Kidney glomerular epithelial cell (primary cell): ENCODE results near the gene SLC17A2.
A peak's percentile ranks its signal among the peaks of the same experiment; 100 is the strongest.

Experiments used
- DNase-seq: peaks from one replicate; lab custom pipeline; 2025; lab: John Stamatoyannopoulos, UW

SLC17A2 gene, protein sequence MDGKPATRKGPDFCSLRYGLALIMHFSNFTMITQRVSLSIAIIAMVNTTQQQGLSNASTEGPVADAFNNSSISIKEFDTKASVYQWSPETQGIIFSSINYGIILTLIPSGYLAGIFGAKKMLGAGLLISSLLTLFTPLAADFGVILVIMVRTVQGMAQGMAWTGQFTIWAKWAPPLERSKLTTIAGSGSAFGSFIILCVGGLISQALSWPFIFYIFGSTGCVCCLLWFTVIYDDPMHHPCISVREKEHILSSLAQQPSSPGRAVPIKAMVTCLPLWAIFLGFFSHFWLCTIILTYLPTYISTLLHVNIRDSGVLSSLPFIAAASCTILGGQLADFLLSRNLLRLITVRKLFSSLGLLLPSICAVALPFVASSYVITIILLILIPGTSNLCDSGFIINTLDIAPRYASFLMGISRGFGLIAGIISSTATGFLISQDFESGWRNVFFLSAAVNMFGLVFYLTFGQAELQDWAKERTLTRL

DNA sequence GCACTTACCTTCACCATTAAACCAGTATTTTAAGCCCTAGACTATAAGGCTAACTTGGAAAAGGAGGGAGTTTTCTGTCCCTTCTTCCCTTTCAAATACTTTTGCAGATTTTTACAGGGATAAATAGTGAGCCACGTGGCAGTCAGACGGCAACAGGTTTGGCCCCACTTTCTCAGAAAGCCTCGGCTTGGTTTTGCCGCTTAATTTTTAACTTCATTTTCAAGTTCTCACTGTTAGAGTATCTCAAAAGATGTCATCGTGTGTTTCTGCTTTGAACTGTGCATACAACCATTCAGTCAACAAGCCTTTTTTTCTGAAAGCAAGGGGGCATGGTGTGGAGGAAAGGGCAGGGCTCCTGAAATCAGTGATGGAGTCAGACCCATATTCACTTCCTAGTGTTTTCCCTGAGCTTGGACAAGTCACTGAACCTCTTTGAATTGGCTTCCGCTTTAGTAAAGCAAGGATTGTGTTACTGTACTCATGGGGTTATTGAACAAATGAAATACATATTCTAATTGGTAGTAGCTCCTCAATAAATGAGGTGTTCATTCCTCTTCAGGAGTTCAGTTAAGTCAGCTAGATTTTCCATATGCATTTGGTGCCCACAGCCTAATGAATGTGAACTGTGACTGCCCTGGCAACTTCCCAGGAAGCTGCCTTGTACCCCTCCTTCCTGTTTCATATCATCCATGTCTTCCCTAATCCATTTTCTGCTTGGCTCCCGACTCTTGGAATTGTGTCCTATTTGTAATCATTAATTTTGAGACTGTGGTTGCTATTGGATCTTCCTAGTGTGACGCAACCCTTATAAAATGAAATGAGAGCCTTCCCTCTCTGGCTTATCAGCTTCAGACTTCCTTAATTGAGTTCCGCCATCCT lies at the start of gene SLC17A2:
Gene SLC17A2 (minus strand): TSS at position 160 of the 879 bp plus-strand sequence. CDS start 4,895 bp downstream, outside the sequence.
- no peak for DNase-seq

DNA sequence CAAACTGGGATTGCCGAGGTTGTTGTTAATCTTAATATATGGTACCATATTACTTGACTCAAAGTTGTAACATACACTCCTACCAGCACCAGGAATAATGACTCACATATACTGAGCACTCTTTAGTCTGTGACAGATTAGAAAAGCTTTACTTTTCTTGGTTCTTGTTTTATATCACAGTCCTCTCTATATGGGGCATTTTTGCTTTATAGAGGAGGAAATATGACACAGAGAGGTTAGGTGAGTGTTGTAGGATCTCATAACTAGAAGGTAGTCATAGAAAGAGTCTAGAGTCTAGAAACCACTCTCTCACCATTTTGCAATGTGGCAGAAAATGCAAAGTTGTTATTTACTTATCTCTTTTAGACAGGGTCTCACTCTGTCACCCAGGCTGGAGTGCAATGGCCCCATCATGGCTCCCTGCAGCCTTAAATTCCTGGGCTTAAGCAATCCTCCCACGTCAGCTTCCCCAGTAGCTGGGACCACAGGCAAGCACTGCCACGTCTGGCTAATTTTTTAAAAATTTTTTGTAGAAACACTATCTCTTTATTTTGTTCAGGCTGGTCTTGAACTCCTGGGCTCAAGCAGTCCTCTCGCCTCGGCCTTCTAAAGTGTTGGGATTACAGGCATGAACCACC lies 45.6 kb upstream of the SLC17A2 start:
- DNase-seq = no peak

DNA sequence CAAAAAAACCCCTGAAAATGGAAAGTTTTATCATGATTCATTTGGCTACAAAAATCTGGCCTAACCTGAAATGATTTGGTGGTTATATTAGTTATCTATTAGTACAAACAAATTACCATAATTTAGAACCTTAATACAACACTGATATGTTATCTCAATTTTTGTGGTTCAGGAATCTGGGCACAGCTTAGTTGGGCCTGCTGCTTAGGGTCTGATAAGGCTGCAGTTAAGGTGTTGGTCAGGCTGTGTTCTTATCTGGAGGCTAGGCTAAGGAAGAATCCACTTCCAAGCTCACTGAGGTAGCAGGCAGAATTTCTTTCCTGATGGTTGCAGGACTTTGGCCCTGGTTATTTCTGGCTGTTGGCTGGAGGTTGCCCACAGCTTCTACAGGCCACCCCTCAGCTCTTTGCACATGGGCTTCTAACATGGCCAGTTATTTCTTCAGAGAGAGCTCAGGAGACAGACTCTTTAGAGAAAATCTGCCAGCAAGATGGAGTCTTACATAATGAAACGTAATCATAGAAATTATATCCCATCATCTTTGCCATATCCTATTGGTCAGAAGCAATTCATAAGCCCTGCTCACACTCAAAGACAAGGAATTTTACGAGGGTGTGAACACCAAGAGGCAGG lies 43.5 kb upstream of the SLC17A2 start:
- DNase-seq = no peak

- no peak for DNase-seq
These were observed 42.4 kb upstream of the SLC17A2 start for GRCh38 chr6:25972902-25973301.

DNA sequence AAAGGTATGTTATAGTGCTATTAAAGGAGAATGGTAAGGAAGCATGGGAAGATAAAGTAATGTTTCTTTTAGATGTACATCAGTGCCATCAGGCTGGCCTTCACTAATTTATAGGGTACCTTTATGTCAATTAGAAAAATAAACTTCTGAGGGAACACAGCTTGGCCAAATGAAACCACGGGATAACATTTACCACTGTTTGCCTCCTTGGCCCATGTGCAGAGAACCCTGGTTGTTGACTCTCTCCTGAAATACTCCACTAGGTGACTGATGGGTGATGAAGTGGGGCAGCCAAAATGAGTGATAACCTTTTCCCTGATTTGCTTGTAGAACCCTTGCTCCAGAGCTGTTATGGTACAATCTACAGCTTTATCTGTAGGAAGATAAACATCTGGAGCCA lies 41.6 kb upstream of the SLC17A2 start:
- DNase-seq = no peak

GRCh38 chr6:25971187-25971821 lies 40.8 kb upstream of the SLC17A2 start:
- DNase-seq = peak; percentile 99

DNA sequence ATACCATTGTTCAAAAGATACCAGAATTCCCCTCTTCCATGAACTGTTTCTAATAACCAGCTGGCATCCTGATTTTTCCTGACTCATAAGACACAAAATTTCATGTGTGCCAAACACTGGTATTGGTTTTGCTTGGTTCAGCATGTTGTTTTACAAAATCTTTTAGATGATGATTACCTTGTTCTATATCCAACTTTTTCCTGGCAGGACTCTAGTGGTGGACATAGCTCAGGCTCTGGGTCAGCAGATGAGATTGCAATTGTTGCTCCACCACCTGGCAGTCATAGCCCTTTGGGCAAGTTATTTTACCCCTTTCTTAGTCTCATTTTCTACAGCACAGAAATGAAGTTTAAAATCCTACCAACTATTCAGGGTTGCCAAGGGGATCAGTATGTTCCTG lies 38.3 kb upstream of the SLC17A2 start:
- DNase-seq = no peak

GRCh38 chr6:25966711-25967110 lies 36.2 kb upstream of the SLC17A2 start:
- no peak for DNase-seq

DNA sequence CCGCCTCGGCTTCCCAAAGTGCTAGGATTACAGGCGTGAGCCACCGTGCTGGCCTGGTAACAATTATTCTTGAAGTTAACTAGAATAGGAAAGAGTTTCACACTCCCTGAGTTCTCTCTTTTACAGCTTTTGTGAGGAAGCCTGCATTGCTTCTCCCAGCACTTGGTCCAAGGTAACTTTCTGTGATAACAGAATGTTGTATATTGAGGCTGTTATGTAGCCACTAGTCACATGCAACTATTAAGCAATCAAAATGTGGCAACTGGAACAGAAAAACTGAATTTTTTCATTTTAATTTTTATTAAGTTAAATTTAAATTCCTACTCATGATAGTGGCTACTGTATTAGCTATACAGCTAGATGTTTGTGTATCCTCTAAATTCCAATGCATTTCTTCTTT lies 34.6 kb upstream of the SLC17A2 start:
- DNase-seq = no peak

DNA sequence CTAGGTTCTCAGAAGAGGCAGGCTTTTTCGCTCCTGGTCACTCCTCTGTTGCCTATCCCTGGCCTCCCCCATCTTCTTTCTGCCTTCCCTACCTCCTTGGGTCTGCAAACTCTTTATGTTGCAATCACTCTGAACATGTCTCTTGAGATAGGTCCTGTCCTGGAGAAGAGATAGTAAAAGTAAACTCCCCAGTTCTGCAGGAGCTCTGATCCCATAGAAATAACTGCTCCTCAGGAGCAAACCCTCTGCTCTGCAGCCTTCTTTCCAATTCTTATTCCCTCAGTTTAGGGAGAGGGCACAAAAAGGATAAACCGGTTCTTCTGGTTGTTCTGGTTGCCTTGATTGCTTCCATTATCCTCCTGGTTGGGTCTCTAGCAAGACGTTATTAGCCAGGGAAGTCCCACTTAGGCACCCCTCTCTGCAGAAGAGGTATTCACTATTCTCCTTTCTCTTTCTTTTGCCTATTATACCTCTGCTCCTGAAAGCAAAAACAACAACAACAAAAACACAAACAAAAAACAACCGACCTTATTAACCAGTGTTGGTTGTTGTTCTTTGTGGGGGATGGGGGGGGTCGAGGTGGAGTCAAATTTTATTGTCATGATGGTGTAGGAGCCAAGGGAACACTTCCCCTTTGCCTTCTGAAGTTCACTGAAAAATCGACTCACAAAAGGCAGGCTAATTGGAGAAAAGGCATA lies 33.1 kb upstream of the SLC17A2 start:
- no peak for DNase-seq

DNA sequence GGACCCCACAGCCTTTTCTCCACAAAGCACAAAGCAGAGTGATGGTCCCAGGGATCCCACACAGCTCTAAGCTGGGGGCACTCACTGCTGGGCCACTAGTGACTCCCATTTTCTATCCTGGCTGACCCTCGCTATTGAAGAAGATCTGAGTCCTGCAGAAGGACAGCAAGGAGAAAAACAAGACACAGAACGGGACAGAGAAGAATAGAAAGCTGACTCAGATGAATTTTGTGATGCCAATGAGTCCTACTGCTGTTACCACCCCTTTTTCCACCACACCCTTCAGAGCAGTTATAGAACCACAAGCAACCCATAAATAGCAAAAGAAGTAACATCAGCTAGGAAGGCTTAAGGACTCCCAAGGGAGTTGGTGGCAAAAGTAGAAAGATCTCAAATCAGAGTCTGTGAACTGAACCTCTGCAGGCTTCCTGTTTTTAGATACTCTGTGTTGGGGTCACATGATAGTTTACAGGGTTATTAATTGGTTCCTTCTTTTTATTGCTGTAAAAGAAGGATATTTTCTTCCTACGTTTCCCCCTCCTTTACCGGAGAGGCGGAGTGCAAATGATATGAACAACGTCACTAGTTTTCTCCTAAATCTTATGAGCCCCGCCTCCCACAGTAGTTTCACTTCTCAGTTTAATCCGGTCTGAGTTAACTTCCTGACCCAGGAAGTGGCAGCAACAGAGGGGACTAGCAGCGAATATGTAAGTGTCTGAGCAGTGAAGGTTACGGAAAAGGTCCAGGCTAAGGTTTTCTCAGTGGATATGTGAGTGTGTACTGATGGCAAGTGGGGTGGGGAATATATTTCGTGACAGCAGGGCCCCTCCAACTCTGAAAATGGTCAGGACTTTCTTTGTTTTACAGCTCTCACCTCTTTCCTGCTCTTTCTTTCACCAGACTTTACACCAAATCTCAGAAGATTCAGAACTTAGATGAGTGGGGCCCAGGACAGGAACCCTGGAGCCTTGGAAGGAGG lies 31.9 kb upstream of the SLC17A2 start, which contains the start of gene TRIM38:
Gene TRIM38 (plus strand): TSS at position 654 of the 979 bp plus-strand sequence. CDS start 3,721 bp downstream, outside the sequence.
- DNase-seq = peak; percentile 79

DNA sequence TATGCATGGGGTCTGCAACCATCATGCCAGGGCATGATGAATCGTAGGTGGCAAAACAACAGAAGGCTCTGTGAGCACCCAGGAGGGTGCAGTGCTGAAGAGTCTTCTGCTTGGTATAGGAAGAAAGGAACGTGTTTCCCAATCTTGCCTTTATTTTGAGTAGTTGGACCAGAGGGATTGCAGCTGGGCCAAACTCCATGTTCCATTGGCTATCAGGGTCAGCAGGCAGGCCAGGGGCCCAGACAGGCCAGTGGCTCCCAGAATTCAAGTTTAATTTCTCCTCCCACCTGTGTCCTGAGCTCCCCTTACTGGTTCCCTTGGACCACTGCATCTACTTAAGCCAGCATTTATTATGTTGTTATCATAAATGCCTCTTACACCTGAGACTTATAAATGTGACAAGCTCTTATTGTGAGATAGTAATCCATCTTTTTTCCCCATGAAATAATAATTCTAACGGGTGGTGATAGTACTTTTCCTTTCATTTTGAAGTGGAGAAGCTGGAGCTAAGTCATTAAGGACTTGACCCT lies 31.2 kb upstream of the SLC17A2 start:
- DNase-seq = no peak

- no peak for DNase-seq
These were observed 30.2 kb upstream of the SLC17A2 start for GRCh38 chr6:25960734-25961133.

GRCh38 chr6:25959890-25960536 lies 29.5 kb upstream of the SLC17A2 start:
- DNase-seq = no peak

- DNase-seq = no peak
These were observed 28.2 kb upstream of the SLC17A2 start for GRCh38 chr6:25958700-25959162.

- no peak for DNase-seq
These were observed 25.7 kb upstream of the SLC17A2 start for GRCh38 chr6:25956226-25956625.

- no peak for DNase-seq
These were observed 24.3 kb upstream of the SLC17A2 start for GRCh38 chr6:25954756-25955155.

GRCh38 chr6:25953733-25954132 lies 23.2 kb upstream of the SLC17A2 start:
- DNase-seq = no peak
